Stimulated activated CD4-positive, alpha-beta T cell treated with anti-CD3 and anti-CD28 coated beads, Interleukin-12 subunit alpha, Interleukin-12 subunit beta, amount 100 ng/mL, for 24 hours (primary cell): ENCODE data around the gene CLP1.
A peak's percentile ranks its signal among the peaks of the same experiment; 100 is the strongest.

Experiments used
- DNase-seq, 2 experiments: peaks; one replicate each; pipeline ENCODE4 v3.0.0-alpha.2; 2020; ENCODE audit warnings: low read depth in 2 of 2

CLP1 gene

DNA sequence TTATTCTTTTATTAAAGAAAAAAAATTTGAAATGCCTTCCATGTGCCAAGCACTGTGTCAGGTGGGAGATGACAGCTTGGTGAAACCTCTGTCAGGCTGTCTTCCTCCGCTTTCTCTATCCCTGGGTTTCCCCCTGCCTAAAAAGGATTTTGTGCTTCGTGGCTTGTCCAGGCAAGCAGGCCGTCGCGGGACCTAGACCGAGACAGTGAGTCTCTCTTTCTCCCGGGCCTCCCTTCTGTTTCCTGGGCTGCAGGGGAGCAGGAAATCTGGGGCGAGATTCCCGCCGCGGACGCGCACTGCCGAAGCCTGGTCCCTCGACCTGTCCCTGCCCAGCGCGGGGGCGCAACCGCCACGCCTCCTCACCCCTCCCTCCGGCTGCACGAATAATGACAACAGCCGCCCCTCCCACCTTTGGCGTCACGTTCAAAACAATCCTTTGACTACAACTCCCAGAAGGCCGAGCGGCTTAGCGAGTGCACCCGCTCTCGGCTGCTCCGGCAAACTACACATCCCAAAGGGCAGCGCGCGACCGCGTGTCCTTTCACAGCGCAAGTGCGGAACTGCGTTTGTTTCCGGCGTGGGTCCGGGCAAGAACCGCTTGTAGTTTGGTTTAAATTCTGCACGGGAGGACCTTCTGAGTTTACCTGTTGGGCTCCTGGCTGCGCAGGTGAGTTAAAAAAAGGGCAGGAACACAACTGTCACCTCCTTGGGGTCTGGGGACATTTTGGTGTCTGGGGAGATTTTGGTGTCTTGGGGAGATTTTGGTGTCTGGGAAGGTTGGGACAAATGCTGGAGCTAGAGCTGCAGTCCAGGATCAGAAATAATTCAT is at the start of gene CLP1:
Gene CLP1 (plus strand): TSS at position 569 of the 829 bp plus-strand sequence. CDS start 1,715 bp downstream, outside the sequence.
- peak; percentile 99 for DNase-seq

DNA sequence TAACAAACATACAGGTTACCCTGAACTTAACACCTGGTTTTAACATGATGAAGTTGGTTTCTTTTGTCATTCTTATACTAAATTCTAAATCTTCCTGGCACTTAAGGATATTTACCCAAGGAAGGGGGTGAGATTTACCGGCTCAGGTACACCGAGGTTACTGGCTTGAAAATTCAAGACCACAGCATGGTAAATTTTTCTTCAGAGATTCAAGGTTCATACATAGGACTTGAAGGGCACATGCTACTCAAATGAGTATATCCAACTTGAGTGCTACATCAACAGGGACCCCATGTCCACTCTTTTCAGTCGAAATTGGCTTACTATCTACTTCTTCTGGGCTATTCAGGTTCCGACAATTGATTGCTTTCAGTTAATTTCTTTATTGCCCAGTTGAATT is 47.4 kb upstream of the CLP1 start:
- DNase-seq, result no peak

DNA sequence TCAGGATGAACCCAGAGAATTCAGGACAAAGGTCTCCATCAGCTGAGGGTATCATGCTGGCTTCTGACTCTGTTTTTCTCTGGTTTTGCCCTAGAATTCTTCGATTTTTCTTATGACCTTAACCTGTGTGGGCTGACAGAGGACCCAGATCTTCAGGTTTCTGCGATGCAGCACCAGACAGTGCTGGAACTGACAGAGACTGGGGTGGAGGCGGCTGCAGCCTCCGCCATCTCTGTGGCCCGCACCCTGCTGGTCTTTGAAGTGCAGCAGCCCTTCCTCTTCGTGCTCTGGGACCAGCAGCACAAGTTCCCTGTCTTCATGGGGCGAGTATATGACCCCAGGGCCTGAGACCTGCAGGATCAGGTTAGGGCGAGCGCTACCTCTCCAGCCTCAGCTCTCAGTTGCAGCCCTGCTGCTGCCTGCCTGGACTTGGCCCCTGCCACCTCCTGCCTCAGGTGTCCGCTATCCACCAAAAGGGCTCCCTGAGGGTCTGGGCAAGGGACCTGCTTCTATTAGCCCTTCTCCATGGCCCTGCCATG is 43.3 kb upstream of the CLP1 start:
- no peak for DNase-seq

DNA sequence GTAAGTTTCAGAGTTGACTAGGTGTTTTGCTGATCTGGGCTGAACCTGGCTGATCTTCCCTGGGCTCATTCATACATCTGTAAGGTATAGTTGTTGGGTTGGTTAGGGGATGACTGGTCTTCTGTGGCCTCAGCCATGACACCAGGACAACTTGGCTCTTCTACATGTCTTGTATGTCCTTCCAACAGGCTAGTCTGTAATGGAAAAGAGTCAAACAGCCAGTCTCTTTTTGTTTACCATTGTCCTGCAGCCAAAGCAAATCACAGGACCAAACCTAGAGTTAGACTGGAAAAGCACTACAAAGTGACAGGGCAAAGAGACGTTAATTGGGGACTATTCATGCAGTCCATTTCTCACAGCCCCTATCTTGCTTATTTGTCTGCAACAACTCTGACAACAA is 42.3 kb upstream of the CLP1 start:
- no peak for DNase-seq

- no peak for DNase-seq
These were observed 41.0 kb upstream of the CLP1 start for GRCh38 chr11:57616595-57616994.

GRCh38 chr11:57618438-57618837 is 39.1 kb upstream of the CLP1 start:
- no peak for DNase-seq

- no peak for DNase-seq
These were observed 38.2 kb upstream of the CLP1 start for GRCh38 chr11:57619331-57619730.

DNA sequence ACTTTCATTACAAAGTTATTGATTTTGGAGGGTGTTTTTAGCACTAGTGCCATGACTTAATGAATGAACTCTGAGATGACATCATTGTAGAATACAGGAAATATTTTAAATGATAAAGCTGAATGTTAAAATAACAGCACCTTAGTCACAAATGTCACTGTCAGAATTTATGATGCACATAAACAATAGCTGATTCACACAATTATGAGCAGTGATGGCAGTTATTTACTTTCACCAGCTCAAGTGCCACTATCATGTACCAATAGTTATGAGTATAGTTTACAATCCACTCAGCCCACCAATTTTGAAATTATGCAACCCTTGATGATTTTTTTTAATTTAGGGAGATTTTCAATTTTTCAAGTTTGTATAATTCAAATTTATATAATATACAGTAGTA is 37.1 kb upstream of the CLP1 start:
- no peak for DNase-seq

DNA sequence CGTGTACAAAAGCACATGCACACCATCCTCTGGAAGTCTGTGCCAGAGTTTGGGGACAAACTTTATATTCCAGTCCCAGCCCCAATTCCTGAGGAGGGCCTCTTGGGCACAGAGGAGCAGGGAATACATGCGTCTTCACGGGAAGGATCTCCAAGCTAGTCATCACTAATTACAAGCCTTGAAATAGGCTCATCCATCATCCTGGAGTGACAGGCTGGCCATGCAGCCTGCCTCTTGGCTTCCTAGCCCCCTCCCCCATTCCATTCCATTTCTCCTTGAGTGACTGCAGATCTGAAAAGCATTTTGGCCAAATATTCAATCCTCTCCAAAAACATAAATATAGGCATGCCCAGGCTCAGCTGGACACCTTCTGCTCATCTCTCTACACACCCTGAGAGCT is 35.3 kb upstream of the CLP1 start:
- no peak for DNase-seq

- no peak for DNase-seq
These were observed 32.7 kb upstream of the CLP1 start for GRCh38 chr11:57624864-57625263.

GRCh38 chr11:57626895-57627294 is 30.7 kb upstream of the CLP1 start:
- no peak for DNase-seq

DNA sequence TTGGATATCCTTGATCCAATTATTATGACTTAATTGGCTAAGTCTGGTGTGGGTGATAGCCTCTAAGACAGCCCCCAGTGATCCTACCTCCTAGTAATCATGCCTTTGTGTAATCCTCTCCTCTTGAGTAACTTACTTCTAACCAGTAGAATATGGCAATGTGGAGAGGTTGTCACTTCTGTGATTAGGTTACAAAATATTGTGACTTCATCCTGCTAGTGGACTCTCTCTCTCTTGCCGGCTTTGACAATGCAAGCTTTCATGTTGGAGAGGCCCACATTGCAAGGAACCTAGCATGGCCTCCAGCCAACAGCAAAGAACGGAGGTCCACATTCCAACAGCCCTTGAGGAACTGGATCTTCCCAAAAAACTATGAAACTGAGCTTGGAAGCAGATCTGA is 27.4 kb upstream of the CLP1 start:
- DNase-seq, result no peak

DNA sequence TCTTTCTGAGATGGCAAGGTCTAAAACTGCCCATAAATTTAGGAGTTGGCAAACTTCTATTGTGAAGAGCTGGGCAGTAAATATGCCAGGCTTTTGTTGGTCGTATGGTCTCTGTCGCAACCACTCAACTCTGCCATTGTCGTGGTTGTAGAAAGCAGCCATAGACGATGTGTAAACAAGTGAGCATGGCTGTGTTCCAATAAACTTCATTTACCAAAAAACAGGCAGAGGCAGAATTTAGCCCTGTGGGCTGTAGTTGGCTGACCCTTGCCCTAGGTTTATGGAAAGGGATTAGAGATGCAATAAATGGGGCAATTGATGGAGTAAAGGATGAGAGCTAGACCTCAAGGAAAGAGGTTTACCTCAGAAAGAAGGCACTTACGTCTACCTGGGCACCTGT is 25.4 kb upstream of the CLP1 start:
- DNase-seq, result no peak

DNA sequence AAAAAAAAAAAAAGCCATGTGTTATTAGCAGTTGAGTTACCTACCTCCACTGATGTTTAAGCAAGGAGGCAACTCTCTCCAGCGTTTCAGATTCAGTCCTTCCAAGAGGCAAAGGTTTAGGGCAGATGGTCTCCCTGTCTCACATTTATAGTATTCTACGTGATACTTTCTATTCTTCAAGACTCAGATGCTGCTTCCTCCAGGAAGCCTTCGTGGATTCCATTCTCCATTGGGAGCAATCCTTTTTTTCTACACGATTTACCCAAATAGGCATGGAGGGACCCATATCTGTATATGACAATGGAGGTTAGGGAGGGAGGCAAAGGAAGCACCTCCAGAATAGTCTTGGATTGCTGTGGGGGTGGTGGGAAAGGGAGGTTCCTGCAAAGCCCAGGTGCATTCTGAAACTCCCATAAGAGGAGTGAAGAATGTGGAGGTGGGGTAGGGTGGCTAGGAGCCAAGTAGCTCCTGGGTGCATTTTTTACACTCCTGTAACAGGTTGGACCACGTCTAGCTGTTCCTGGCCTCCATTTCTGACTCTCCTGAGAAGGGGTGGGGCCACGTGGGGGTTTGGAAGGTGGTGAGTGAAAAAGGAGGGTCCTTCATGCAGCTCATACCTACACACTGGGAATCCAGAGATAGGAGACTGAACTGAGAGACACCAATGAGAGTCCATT is 24.0 kb upstream of the CLP1 start:
- no peak for DNase-seq

- DNase-seq, result no peak
These were observed 23.3 kb upstream of the CLP1 start for GRCh38 chr11:57634311-57634710.

- no peak for DNase-seq
These were observed 22.3 kb upstream of the CLP1 start for GRCh38 chr11:57635246-57635645.

DNA sequence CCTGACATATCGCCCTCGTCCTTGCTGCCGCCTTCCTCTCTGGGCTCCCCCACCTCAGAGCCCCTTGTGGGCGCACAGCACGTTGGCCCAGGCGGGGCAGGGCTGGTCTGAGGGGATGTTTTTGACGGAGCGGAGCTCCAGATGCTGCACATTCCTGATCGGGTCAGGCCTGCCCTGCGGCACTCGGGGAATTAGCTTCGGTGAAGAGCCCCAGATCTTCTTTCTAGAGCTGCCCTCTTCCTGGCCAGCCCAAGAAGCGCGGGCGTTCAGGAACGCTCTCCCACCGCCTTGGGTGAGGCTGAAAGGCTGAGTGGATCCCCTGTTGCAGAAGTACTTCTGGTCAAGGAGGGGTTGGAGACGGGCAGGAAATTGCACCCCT is 19.9 kb upstream of the CLP1 start:
- DNase-seq, result no peak

- no peak for DNase-seq
These were observed 19.4 kb upstream of the CLP1 start for GRCh38 chr11:57638005-57638781.

GRCh38 chr11:57638811-57639320 is 18.7 kb upstream of the CLP1 start:
- no peak for DNase-seq

- DNase-seq, result no peak
These were observed 18.1 kb upstream of the CLP1 start for GRCh38 chr11:57639321-57640067.

- no peak for DNase-seq
These were observed 17.3 kb upstream of the CLP1 start for GRCh38 chr11:57640068-57640800.
